Spleen (tissue), 11 donors: ENCODE measurements around the gene SENP5. TPM values are rescaled to one million over a fixed set of nuclear protein-coding genes. Genes with fewer than 3 reads are reported as not detected.

ENCODE experiments used
- DNase-seq: peaks from one replicate; pipeline ENCODE4 v3.0.0-alpha.2; 2020
- H3K27ac ChIP-seq, 8 donors: fragments of 200-600 bp; sonication (generic) in 7 of 8; 1 replicate in 4 of 8; 2 replicates in 4 of 8; pipeline versions ENCODE4 v1.5.0 to v1.8.0; 2016 to 2021; ENCODE audit warnings: inconsistent platforms in 4 of 8, mild to moderate bottlenecking in 4 of 8, moderate library complexity in 1 of 8
- H3K27me3 ChIP-seq, 7 donors: fragments of 200-600 bp; sonication (generic) in 6 of 7; replicated peaks in 1 of 7; 1 replicate in 4 of 7; 2 replicates in 3 of 7; pipeline versions ENCODE4 v1.5.0 to v1.8.0; 2016 to 2021; ENCODE audit warnings: inconsistent platforms in 3 of 7, mild to moderate bottlenecking in 1 of 7
- H3K36me3 ChIP-seq, 6 donors: fragments of 200-600 bp; sonication (generic) in 5 of 6; 1 replicate in 4 of 6; 2 replicates in 2 of 6; pipeline versions ENCODE4 v1.5.0 to v1.8.0; 2016 to 2021; ENCODE audit warnings: inconsistent platforms in 2 of 6
- H3K4me1 ChIP-seq, 6 donors: fragments of 200-600 bp; sonication (generic) in 5 of 6; 1 replicate in 3 of 6; 2 replicates in 3 of 6; pipeline versions ENCODE4 v1.5.0 to v1.8.0; 2016 to 2021; ENCODE audit warnings: inconsistent platforms in 3 of 6
- H3K4me3 ChIP-seq, 8 donors: fragments of 200-600 bp; sonication (generic) in 7 of 8; 1 replicate in 4 of 8; 2 replicates in 4 of 8; pipeline versions ENCODE4 v1.5.0 to v1.8.0; 2016 to 2021; ENCODE audit warnings: inconsistent platforms in 4 of 8, mild to moderate bottlenecking in 4 of 8, moderate library complexity in 2 of 8
- H3K9me3 ChIP-seq, 8 donors: fragments of 200-600 bp; sonication (generic) in 7 of 8; 1 replicate in 4 of 8; 2 replicates in 4 of 8; pipeline versions ENCODE4 v1.5.0 to v1.8.0; 2016 to 2021; ENCODE audit warnings: inconsistent platforms in 4 of 8
- CTCF ChIP-seq, 11 experiments: fragments of 200-600 bp in 7 of 11; fragments of 450-650 bp in 4 of 11; sonication (generic) in 4 of 11; IDR thresholded peaks in 8 of 11; conservative IDR thresholded peaks in 3 of 11; 1 replicate in 7 of 11; 2 replicates in 4 of 11; pipeline versions ENCODE4 v1.4.0 to v1.8.0; 2016 to 2021; ENCODE audit warnings: antibody characterized with exemption in 11 of 11, inconsistent platforms in 4 of 11, mild to moderate bottlenecking in 1 of 11
- POLR2A ChIP-seq, 3 donors: fragments of 450-650 bp; IDR thresholded peaks; one replicate each; pipeline ENCODE4 v1.5.1; 2017; ENCODE audit warnings: antibody characterized with exemption in 3 of 3, mild to moderate bottlenecking in 1 of 3
- POLR2AphosphoS5 ChIP-seq, 3 donors: sonication (generic); formaldehyde crosslinking; IDR thresholded peaks; one replicate each; pipeline ENCODE4 v1.5.1; 2017; ENCODE audit warnings: antibody characterized with exemption in 3 of 3
- WGBS, 5 donors: extraction: QIAGEN DNeasy Blood & Tissue Kit in 3 of 5; methylation state at CpG; one replicate each; pipeline versions ENCODE4 v1.1.5 to v1.1.7; 2013 to 2018; 5-methylcytosine and 5-hydroxymethylcytosine counted together
- intact Hi-C: fragments of 100-400 bp; cut with DNase I; formaldehyde crosslinking; loops from one replicate; pipeline ENCODE4 v1.15.0; 2023; ENCODE audit warnings: low total_unique reads
- polyA plus RNA-seq, 3 donors: library from polyadenylated mRNA; stranded (reverse); fragments of 200-250 nt; gene quantifications; one replicate each; pipeline ENCODE4 v1.2.1, GENCODE V29; 2013
- total RNA-seq, 7 donors: library from RNA; depleted of rRNA in 3 of 7; stranded (reverse); fragments of >200 nt in 3 of 7; fragmentation: NEBNext Ultra II Directional in 4 of 7; extraction: Animal tissue kit (Norgen Biotek cat#: 25700) in 4 of 7; gene quantifications; one replicate each; pipeline versions ENCODE4 v1.1.0 to v1.2.1, GENCODE V29; 2016 to 2021
- donor health status: healthy with polysubstance abuse.
- donor health status: DM: no; HTN: no; CAD: no; lungs with moderate emphysema.
- donor health status: DM: no; HTN: no; CAD: no.
- donor health status: Bipolar disorder and iron deficiency.
- donor health status: healthy.
- donor health status: DM: no; HTN: no; CAD: no.
- donor health status: DM: yes; HTN: yes; CAD: no.

SENP5 gene
- total and polyA plus RNA-seq, 10 donors, result 5.0 to 59.6 (median 47.1) TPM

GRCh38 chr3:196962930-196963630 is 95.4 kb downstream of the SENP5 start:
- Histone ChIP-seq H3K9me3 (no peaks in the 10 kb centered on the region), H3K27ac (no peak overlapping the region), H3K36me3 (no peaks in the 10 kb centered on the region), H3K27me3 (peaks cover 0 to 3% (median 0%) of the 10 kb centered on the region in 7 donors), H3K4me1 (peaks cover 0 to 16% (median 8%) of the 10 kb centered on the region in 6 donors), H3K4me3 (no peak overlapping the region)
- intact Hi-C loops, result loop anchor here (10.0 kb wide), 1 partner anchor 118 kb away; no protein-coding TSS in a partner anchor
- TF ChIP-seq POLR2AphosphoS5 (IDR thresholded peaks at IDR 0.05), result no peak
- no peak for TF ChIP-seq POLR2A (IDR thresholded peaks at IDR 0.05)
- no peak for TF ChIP-seq CTCF (IDR thresholded peaks at IDR 0.05 in 8 of 11, conservative IDR thresholded peaks at IDR 0.05 in 3 of 11)
- no peak for DNase-seq
- WGBS, 5 donors, result 62 to 86% (median 81%) methylated on average over 10 of the region's 10 CpGs

GRCh38 chr3:196963631-196963953 is 95.9 kb downstream of the SENP5 start:
- Histone ChIP-seq H3K9me3 (no peaks in the 10 kb centered on the region), H3K36me3 (no peaks in the 10 kb centered on the region), H3K27me3 (peaks cover 0 to 7% (median 0%) of the 10 kb centered on the region in 7 donors), H3K4me3 (no peak overlapping the region), H3K4me1 (peaks cover 0 to 20% (median 12%) of the 10 kb centered on the region in 6 donors), H3K27ac (no peak overlapping the region)
- TF ChIP-seq POLR2AphosphoS5 (IDR thresholded peaks at IDR 0.05) (no peak), CTCF (IDR thresholded peaks at IDR 0.05 in 8 of 11, conservative IDR thresholded peaks at IDR 0.05 in 3 of 11) (no peak), POLR2A (IDR thresholded peaks at IDR 0.05) (no peak)
- no peak for DNase-seq
- intact Hi-C loops, result loop anchor here (10.0 kb wide), 1 partner anchor 119 kb away; no protein-coding TSS in a partner anchor
- WGBS, 5 donors, result 80 to 94% (median 85%) methylated on average over 2 of the region's 2 CpGs

- Histone ChIP-seq H3K27me3 (peaks cover 0 to 7% (median 0%) of the 10 kb centered on the region in 7 donors), H3K4me3 (no peak overlapping the region), H3K4me1 (peaks cover 0 to 24% (median 16%) of the 10 kb centered on the region in 6 donors), H3K36me3 (no peaks in the 10 kb centered on the region), H3K27ac (no peak overlapping the region), H3K9me3 (no peaks in the 10 kb centered on the region)
- 86 to 91% (median 90%) methylated on average over 11 of the region's 11 CpGs for WGBS, 5 donors
- TF ChIP-seq CTCF (IDR thresholded peaks at IDR 0.05 in 8 of 11, conservative IDR thresholded peaks at IDR 0.05 in 3 of 11), result no peak
- TF ChIP-seq POLR2AphosphoS5 (IDR thresholded peaks at IDR 0.05), result no peak
- TF ChIP-seq POLR2A (IDR thresholded peaks at IDR 0.05), result no peak
- intact Hi-C loops, result loop anchor here (10.0 kb wide), 1 partner anchor 120 kb away; no protein-coding TSS in a partner anchor
- DNase-seq, result no peak
These were observed 97.5 kb downstream of the SENP5 start for GRCh38 chr3:196965112-196965803.

- H3K36me3 ChIP-seq, result no peaks in the 10 kb centered on the region
- DNase-seq, result no peak
- no peak overlapping the region for H3K4me3 ChIP-seq
- H3K27ac ChIP-seq, result no peak overlapping the region
- H3K9me3 ChIP-seq, result no peaks in the 10 kb centered on the region
- peaks cover 0 to 26% (median 17%) of the 10 kb centered on the region in 6 donors for H3K4me1 ChIP-seq
- TF ChIP-seq POLR2AphosphoS5 (IDR thresholded peaks at IDR 0.05), result no peak
- TF ChIP-seq POLR2A (IDR thresholded peaks at IDR 0.05), result no peak
- TF ChIP-seq CTCF (IDR thresholded peaks at IDR 0.05 in 8 of 11, conservative IDR thresholded peaks at IDR 0.05 in 3 of 11), result no peak
- intact Hi-C loops, result loop anchor here (10.0 kb wide), 1 partner anchor 121 kb away; no protein-coding TSS in a partner anchor
- H3K27me3 ChIP-seq, result peaks cover 0 to 7% (median 0%) of the 10 kb centered on the region in 7 donors
- 93 to 98% (median 97%) methylated on average over 10 of the region's 10 CpGs for WGBS, 5 donors
These were observed 98.1 kb downstream of the SENP5 start for GRCh38 chr3:196965804-196966173.
